ENCODE data around the gene DPYD.

DPYD gene

GRCh38 chr1:97088391-97088790, 832.4 kb downstream of the DPYD start:
- no peaks in the 10 kb centered on the region for H3K9me3 ChIP-seq (ENCODE audit: severe bottlenecking)
- no peaks in the 10 kb centered on the region for H3K27me3 ChIP-seq (ENCODE audit: insufficient read depth, low read depth, severe bottlenecking)
- no peak for DNase-seq
- H3K27ac ChIP-seq = no peak overlapping the region
- no peak overlapping the region for H3K4me3 ChIP-seq (ENCODE audit: low read depth, low read length)
- H3K36me3 ChIP-seq = no peaks in the 10 kb centered on the region
- TF ChIP-seq CTCF (IDR thresholded peaks at IDR 0.05; ENCODE audit: low read depth, low read length) = no peak

- no peak overlapping the region for H3K27ac ChIP-seq
- no peaks in the 10 kb centered on the region for H3K9me3 ChIP-seq (ENCODE audit: severe bottlenecking)
- no peak for DNase-seq
- H3K36me3 ChIP-seq = no peaks in the 10 kb centered on the region
- H3K4me3 ChIP-seq (ENCODE audit: low read depth, low read length) = no peak overlapping the region
- TF ChIP-seq CTCF (IDR thresholded peaks at IDR 0.05; ENCODE audit: low read depth, low read length) = no peak
- no peaks in the 10 kb centered on the region for H3K27me3 ChIP-seq (ENCODE audit: insufficient read depth, low read depth, severe bottlenecking)
Observed at GRCh38 chr1:97084546-97084945, 836.3 kb downstream of the DPYD start.

GRCh38 chr1:97082160-97082848, 838.5 kb downstream of the DPYD start:
- Histone ChIP-seq H3K4me3 (ENCODE audit: low read depth, low read length) (no peak overlapping the region), H3K36me3 (no peaks in the 10 kb centered on the region), H3K9me3 (ENCODE audit: severe bottlenecking) (no peaks in the 10 kb centered on the region), H3K27ac (no peak overlapping the region), H3K27me3 (ENCODE audit: insufficient read depth, low read depth, severe bottlenecking) (no peaks in the 10 kb centered on the region)
- no peak for DNase-seq
- TF ChIP-seq CTCF (IDR thresholded peaks at IDR 0.05; ENCODE audit: low read depth, low read length) = no peak

GRCh38 chr1:97078872-97079271, 842.0 kb downstream of the DPYD start:
- no peaks in the 10 kb centered on the region for H3K9me3 ChIP-seq (ENCODE audit: severe bottlenecking)
- DNase-seq = no peak
- H3K27ac ChIP-seq = no peak overlapping the region
- no peaks in the 10 kb centered on the region for H3K36me3 ChIP-seq
- no peak for TF ChIP-seq CTCF (IDR thresholded peaks at IDR 0.05; ENCODE audit: low read depth, low read length)
- no peaks in the 10 kb centered on the region for H3K27me3 ChIP-seq (ENCODE audit: insufficient read depth, low read depth, severe bottlenecking)
- no peak overlapping the region for H3K4me3 ChIP-seq (ENCODE audit: low read depth, low read length)

GRCh38 chr1:97077221-97077620, 843.6 kb downstream of the DPYD start:
- no peak for TF ChIP-seq CTCF (IDR thresholded peaks at IDR 0.05; ENCODE audit: low read depth, low read length)
- Histone ChIP-seq H3K36me3 (no peaks in the 10 kb centered on the region), H3K4me3 (ENCODE audit: low read depth, low read length) (no peak overlapping the region), H3K27me3 (ENCODE audit: insufficient read depth, low read depth, severe bottlenecking) (no peaks in the 10 kb centered on the region), H3K9me3 (ENCODE audit: severe bottlenecking) (no peaks in the 10 kb centered on the region), H3K27ac (no peak overlapping the region)
- DNase-seq = no peak

- Histone ChIP-seq H3K36me3 (no peaks in the 10 kb centered on the region), H3K4me3 (ENCODE audit: low read depth, low read length) (no peak overlapping the region), H3K27ac (no peak overlapping the region), H3K9me3 (ENCODE audit: severe bottlenecking) (no peaks in the 10 kb centered on the region), H3K27me3 (ENCODE audit: insufficient read depth, low read depth, severe bottlenecking) (no peaks in the 10 kb centered on the region)
- DNase-seq = no peak
- TF ChIP-seq CTCF (IDR thresholded peaks at IDR 0.05; ENCODE audit: low read depth, low read length) = no peak
Observed at GRCh38 chr1:97074771-97075170, 846.1 kb downstream of the DPYD start.
